Measurements from ENCODE around the gene SMCO4. TPM values are rescaled to one million over a fixed set of nuclear protein-coding genes. Genes with fewer than 3 reads are reported as not detected.

SMCO4 gene
- total and polyA plus RNA-seq, 2 experiments from 2014 or later = 62.9 to 85.4 TPM

DNA sequence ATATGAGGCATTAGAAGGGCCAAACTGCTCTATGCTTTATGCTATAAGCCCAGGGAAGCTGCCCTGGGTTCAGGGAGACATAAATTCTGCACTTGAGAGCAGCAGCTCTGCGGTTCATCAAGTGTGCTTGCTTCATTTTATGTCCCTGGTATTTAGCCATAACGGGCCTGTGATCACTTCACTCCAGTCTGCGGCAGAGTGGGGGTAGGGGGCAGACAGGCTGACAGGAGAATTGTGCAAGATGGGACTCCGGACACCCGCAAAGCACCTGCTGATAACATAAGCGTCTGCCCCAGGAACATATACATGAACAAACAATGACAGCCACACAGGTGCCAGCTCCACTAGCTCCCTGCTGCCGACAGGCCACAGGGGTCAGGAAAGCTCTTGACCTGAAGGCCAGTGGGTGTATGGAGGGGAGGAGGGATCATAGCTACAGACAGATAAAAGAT, 56.1 kb downstream of the SMCO4 start:
- peak overlapping the region; percentile 67 for H3K27ac ChIP-seq
- no peak overlapping the region for H3K4me3 ChIP-seq
- peaks cover 84% of the 10 kb centered on the region for H3K4me1 ChIP-seq (ENCODE audit: low read depth)
- no peaks in the 10 kb centered on the region for H3K9me3 ChIP-seq (ENCODE audit: low read depth)
- TF ChIP-seq CTCF (IDR thresholded peaks at IDR 0.05; ENCODE audit: low read depth, low read length) = no peak
- H3K27me3 ChIP-seq = no peaks in the 10 kb centered on the region
- no peaks in the 10 kb centered on the region for H3K36me3 ChIP-seq
- DNase-seq (ENCODE audit: low read depth in 1 of 2, low spot score in 1 of 2) = peak in 1 of 2 donors; percentile 62

DNA sequence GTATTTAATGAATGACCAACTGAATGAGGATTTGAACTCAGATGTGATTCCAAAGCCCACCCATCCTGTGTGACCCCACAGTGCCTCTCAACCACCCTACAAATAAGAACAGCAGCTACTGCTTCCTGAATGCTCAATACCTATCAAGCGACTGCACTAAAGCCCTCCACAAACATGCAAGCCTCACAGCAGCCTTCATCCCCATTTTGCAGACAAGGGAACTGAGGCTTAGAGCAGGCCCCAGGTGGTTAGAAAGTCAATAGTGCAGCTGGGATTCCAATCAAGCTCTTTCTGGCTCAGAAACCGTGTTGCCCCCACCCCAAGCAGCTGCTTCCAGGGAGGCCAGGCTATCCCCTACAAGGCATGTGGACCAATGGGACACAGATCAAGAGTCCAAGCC, 57.2 kb downstream of the SMCO4 start:
- H3K4me3 ChIP-seq = no peak overlapping the region
- peaks cover 85% of the 10 kb centered on the region for H3K4me1 ChIP-seq (ENCODE audit: low read depth)
- peak overlapping the region; percentile 67 for H3K27ac ChIP-seq
- no peak for DNase-seq (ENCODE audit: low read depth in 1 of 2, low spot score in 1 of 2)
- H3K27me3 ChIP-seq = no peaks in the 10 kb centered on the region
- no peaks in the 10 kb centered on the region for H3K9me3 ChIP-seq (ENCODE audit: low read depth)
- no peaks in the 10 kb centered on the region for H3K36me3 ChIP-seq
- no peak for TF ChIP-seq CTCF (IDR thresholded peaks at IDR 0.05; ENCODE audit: low read depth, low read length)

- peak in 1 of 2 donors; percentile 44 for DNase-seq (ENCODE audit: low read depth in 1 of 2, low spot score in 1 of 2)
- TF ChIP-seq CTCF (IDR thresholded peaks at IDR 0.05; ENCODE audit: low read depth, low read length) = no peak
- no peak overlapping the region for H3K27ac ChIP-seq
- no peaks in the 10 kb centered on the region for H3K9me3 ChIP-seq (ENCODE audit: low read depth)
- peaks cover 73% of the 10 kb centered on the region for H3K4me1 ChIP-seq (ENCODE audit: low read depth)
- H3K4me3 ChIP-seq = no peak overlapping the region
- no peaks in the 10 kb centered on the region for H3K36me3 ChIP-seq
- no peaks in the 10 kb centered on the region for H3K27me3 ChIP-seq
Measured at GRCh38 chr11:93484716-93485115, 58.5 kb downstream of the SMCO4 start.

DNA sequence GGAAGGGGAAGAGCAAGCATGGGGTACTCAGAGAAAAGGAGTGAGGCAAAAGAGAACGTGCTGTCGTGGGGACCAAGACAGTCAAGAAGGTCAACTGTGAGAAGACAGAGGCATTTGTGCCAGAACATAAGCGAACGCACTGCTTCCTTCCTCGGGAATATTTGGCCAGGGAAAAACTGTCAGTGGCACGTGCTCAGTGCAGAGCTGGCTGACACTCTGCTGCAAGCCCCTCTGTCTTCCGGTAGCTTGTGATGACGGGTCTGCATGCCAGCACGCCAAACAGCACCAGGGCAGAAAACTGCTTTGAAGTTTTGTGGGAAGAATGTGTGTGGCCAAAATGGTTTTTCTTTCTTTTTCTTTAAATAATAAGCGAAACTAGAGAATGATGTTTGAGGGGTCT, 60.6 kb downstream of the SMCO4 start:
- no peak overlapping the region for H3K27ac ChIP-seq
- H3K4me1 ChIP-seq (ENCODE audit: low read depth) = peaks cover 60% of the 10 kb centered on the region
- no peak overlapping the region for H3K4me3 ChIP-seq
- no peak for DNase-seq (ENCODE audit: low read depth in 1 of 2, low spot score in 1 of 2)
- H3K27me3 ChIP-seq = no peaks in the 10 kb centered on the region
- no peaks in the 10 kb centered on the region for H3K9me3 ChIP-seq (ENCODE audit: low read depth)
- TF ChIP-seq CTCF (IDR thresholded peaks at IDR 0.05; ENCODE audit: low read depth, low read length) = no peak
- no peaks in the 10 kb centered on the region for H3K36me3 ChIP-seq

DNA sequence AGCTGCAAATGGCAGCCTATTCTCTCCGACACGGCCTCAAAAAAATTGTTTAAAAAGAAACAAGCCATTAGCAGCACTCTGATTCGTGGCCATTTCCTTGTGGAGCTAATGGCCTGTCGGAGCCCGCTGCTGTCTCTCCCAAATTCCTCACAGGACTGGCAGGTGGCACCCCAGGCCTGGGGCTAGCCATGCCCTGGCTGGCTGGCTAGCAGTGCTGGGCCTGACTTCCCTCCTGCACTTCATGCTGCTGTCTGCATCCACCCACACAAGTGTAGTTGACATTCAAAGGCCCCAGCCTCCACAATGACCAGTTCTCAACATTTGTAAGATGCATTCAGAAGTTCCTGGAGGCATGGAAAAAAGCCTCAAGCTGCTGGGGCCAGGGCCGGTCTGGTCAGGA, 61.5 kb downstream of the SMCO4 start:
- Histone ChIP-seq H3K27ac (no peak overlapping the region), H3K9me3 (ENCODE audit: low read depth) (no peaks in the 10 kb centered on the region), H3K4me3 (no peak overlapping the region), H3K36me3 (no peaks in the 10 kb centered on the region), H3K27me3 (no peaks in the 10 kb centered on the region), H3K4me1 (ENCODE audit: low read depth) (peaks cover 60% of the 10 kb centered on the region)
- no peak for TF ChIP-seq CTCF (IDR thresholded peaks at IDR 0.05; ENCODE audit: low read depth, low read length)
- DNase-seq (ENCODE audit: low read depth in 1 of 2, low spot score in 1 of 2) = no peak

- H3K36me3 ChIP-seq = no peaks in the 10 kb centered on the region
- H3K4me3 ChIP-seq = no peak overlapping the region
- TF ChIP-seq CTCF (IDR thresholded peaks at IDR 0.05; ENCODE audit: low read depth, low read length) = no peak
- H3K4me1 ChIP-seq (ENCODE audit: low read depth) = peaks cover 59% of the 10 kb centered on the region
- no peak for DNase-seq (ENCODE audit: low read depth in 1 of 2, low spot score in 1 of 2)
- no peaks in the 10 kb centered on the region for H3K27me3 ChIP-seq
- H3K27ac ChIP-seq = no peak overlapping the region
- no peaks in the 10 kb centered on the region for H3K9me3 ChIP-seq (ENCODE audit: low read depth)
Measured at GRCh38 chr11:93481279-93481678, 61.9 kb downstream of the SMCO4 start.
